A549 (cell line): ENCODE data around the gene TBX21.

ENCODE experiments used
- JUN ChIP-seq, 2 experiments: fragments of >200 bp; sonication (Bioruptor Twin); formaldehyde crosslinking; IDR thresholded peaks; 2 replicates in 1 of 2; 3 replicates in 1 of 2; pipeline ENCODE4 v1.6.1; 2016 to 2017
- KDM5A ChIP-seq: fragments of 200-600 bp; sonication (generic); IDR thresholded peaks from 2 replicates; pipeline ENCODE4 v1.6.1; 2016; ENCODE audit warnings: antibody characterized with exemption, mild to moderate bottlenecking
- RARB ChIP-seq: fragments of 250-450 bp; sonication (Bioruptor Pico); IDR thresholded peaks from 2 replicates; pipeline ENCODE4 v1.8.0; 2021; ENCODE audit warnings: mild to moderate bottlenecking, moderate library complexity
- TF ChIP-seq, protein P1 (sequence below): fragments of >200 bp; sonication (Bioruptor Twin); formaldehyde crosslinking; IDR thresholded peaks from 3 replicates; pipeline ENCODE4 v1.5.1; 2016

DNA sequence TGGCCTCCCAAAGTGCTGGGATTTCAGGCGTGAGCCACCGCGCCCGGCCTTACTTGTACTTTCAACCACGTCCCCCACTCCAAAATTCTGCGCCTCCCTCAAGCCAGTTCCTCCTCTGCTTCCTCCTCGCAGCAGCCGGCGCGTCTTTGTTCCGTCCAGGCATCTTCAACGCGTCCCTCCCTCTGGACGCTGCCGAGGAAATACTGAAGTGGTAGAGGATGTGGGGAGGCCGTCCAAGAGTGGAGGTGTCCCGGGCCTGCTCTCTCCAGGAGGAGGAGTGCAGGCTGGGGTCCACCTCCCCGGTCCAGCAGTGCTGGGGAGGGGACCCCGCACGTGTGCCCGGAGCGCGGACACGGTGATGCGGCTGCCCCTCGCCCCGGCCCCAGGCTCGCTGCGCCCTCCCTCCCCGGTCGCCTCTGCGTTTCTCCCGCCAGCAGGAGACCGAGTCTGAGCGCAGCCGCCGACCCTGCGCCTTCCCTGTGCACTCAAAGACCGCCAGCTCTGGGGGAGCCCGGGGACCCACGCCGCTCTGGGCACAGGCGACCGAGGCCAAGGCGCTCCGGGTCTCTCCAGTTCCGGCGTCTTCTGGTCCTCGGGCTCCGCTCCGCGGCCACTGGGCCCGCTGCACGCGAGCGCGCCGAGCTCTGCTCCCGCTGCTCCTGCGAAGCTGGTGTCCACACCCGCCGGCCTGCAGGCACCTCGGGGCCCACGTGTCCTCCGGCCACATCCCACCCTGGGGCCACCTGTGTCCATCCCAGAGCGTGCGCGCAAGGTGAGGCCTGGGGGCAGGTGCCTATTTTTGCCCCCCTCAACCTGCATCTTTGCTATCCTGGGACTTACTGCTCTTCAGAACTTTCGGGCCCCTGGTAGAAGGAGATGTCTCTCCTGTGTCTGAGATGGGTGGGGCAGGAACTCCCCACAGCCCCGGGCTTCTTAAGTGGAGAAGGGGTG is 56.9 kb downstream of the TBX21 start:
- TF ChIP-seq JUN (IDR thresholded peaks at IDR 0.05) (peak in 1 of 2 experiments; percentile 44; a peak in 1 of 5 replicates), RARB (CRISPR knock-in tag) (no peak), KDM5A (no peak)
- TF ChIP-seq, protein P1, sequence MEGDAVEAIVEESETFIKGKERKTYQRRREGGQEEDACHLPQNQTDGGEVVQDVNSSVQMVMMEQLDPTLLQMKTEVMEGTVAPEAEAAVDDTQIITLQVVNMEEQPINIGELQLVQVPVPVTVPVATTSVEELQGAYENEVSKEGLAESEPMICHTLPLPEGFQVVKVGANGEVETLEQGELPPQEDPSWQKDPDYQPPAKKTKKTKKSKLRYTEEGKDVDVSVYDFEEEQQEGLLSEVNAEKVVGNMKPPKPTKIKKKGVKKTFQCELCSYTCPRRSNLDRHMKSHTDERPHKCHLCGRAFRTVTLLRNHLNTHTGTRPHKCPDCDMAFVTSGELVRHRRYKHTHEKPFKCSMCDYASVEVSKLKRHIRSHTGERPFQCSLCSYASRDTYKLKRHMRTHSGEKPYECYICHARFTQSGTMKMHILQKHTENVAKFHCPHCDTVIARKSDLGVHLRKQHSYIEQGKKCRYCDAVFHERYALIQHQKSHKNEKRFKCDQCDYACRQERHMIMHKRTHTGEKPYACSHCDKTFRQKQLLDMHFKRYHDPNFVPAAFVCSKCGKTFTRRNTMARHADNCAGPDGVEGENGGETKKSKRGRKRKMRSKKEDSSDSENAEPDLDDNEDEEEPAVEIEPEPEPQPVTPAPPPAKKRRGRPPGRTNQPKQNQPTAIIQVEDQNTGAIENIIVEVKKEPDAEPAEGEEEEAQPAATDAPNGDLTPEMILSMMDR: peak; percentile 70
